GM21515 (cell line): Measurements from ENCODE around the gene CACTIN.
"Not testable (repeated sequence)": the region's sequence is repeated elsewhere in the genome, so short reads cannot be mapped to it uniquely, and the experiment has no call there.

ENCODE experiments used
- ATAC-seq: cut with Tn5 transposase; IDR thresholded peaks from one replicate; pipeline ENCODE4 v1.9.1; 2021; ENCODE audit not compliant: unreplicated experiment

Gene CACTIN

GRCh38 chr19:3628766-3629165 lies 2.2 kb upstream of the CACTIN start:
- not testable (repeated sequence) for ATAC-seq

GRCh38 chr19:3627351-3627723 lies 747 bp upstream of the CACTIN start:
- no peak for ATAC-seq

- ATAC-seq, result peak; percentile 6
These were observed 556 bp downstream of the CACTIN start for GRCh38 chr19:3625996-3626472.

- ATAC-seq, result no peak
These were observed 2.9 kb downstream of the CACTIN start for GRCh38 chr19:3623716-3624115.

DNA sequence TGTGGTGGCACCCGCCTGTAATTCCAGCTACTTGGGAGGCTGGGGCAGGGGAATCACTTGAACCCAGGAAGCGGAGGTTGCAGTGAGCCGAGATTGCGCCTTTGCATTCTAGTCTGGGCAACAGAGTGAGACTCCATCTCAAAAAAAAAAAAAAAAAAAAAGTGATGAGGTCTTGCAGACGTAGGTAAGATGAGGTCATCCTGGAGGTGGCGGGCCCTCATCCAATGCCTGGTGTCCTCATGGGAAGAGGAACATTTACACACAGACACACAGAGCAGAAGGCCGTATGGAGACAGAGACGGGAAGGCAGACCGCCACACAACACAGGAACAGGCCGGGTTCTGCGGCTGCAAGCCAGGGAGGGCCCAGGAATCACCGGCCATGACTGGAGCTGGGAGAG lies 4.4 kb downstream of the CACTIN start:
- ATAC-seq, result no peak

- no peak for ATAC-seq
These were observed 4.9 kb downstream of the CACTIN start for GRCh38 chr19:3621689-3622088.

DNA sequence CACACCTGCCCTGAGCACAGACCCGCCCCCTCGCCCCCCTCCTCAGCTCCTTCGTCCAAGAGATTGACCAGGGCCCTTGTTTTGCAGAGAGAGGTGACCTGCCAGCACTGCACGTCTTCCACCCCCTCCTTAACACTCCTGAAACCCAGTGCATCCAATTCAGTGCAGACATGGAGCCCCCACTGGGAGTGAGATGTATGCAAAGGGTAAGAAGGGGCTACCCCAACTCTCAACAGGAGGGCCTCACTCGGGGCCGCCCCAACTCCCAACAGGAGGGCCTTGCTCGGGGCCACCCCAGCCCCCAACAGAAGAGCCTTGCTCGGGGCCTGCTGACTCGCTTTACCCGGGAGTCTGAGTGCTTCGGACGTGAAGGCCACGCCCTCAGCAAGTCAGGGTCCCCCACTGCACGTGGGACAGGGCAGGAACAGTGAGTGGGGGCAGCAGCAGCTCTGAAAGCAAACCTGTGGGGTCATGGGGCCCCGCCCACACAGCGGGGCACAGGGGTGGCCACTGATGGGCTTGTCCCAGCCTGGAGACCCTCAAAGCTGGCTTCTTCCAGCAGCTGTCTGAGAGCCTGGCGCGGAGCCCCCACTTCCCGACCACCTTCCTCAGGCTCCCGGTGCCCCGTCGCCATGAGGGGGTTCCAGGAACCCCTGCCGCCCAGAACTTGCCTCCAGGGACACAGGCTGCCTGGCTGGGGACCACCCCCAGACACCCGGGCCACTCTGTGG lies 5.6 kb downstream of the CACTIN start:
- no peak for ATAC-seq

DNA sequence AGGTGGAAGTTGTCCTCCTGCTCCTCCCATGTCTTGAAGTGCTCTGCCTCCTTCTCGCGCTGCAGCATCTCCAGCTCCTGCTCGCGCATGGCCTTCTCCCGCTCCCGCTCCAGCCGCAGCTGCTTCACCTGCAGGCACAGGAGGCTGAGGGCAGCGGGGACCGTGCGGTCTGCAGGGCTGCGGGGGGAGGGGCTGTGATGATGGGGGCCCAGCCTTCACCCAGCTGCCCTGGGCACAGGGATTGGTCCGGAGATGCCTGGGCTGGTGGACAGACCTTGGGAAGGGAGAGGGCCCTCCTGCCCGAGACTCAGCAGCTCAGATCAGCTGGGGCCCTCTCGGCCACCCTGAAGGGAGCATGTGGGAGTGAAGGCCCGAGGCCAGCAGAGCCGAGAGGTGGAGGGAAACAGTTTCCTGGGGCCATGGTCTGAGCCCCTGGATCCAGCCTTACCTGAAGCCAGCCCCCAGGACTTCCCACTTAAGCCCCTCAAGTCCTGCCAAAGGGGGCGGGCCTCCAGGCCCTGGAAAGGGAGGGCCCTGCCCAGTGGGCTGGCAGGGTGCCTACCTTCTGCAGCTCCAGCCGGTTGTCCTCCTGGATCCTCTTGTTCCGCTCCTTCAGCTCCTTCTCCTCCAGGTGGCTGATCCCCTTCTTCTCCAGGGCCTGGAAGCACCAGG lies 6.3 kb downstream of the CACTIN start:
- ATAC-seq, result no peak

DNA sequence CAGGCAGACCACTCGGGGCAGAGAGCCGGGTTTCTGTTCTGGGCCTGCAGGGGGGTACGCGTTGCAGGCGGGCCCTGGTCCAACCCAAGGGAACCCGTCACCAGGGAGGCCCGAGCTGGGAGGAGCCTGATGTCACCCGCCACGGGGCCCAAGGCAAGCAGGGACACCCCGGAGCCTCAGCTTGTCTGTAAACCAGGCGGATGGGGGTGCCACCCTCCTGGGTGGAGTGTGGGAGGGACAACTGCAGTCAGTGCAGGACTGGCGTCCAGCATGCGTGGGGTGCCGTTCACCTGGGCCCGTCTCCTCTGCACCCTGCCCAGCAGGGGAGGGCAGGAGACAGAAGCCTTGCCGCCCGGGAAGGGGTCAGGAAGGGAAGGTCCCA lies 7.0 kb downstream of the CACTIN start:
- no peak for ATAC-seq

DNA sequence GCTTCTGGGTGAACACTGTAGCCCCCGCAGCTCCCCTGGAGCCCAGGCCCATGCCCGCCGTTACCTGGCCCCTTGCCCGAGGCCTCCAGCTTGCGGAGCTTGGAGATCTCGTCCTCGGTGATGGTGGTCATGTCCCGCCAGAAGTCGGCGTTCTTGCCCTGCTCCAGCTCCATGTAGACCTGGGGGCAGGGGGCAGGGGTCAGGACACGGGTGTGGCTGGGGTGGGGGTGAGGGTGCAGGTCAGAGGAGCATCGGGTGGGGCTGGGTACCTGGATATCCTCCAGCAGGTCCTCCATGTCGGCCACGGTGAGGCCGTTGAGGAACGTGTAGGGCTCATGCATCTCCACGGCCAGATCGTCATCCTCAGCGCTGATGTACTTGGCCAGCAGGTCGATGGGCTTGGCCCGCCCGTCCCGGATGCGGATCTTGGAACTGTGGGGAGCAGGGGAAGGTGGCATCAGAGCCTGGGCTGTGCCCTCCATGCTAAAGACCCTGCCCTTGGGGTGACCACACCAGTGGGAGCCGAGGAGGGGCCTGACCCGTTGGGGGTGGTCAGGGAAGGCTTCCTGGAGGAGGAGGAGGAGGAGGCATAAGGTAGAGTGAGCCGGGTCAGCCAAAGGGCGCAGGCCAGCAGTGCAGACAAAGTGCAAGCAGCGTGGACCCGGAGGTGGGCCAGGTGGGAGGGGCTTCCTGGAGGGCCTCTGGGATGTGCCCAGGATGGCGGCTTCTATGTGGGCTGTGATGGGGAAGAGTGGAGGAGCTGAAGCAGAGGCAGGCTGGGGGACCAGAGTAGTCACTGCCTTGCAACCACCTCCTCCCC lies 7.6 kb downstream of the CACTIN start:
- ATAC-seq, result no peak

DNA sequence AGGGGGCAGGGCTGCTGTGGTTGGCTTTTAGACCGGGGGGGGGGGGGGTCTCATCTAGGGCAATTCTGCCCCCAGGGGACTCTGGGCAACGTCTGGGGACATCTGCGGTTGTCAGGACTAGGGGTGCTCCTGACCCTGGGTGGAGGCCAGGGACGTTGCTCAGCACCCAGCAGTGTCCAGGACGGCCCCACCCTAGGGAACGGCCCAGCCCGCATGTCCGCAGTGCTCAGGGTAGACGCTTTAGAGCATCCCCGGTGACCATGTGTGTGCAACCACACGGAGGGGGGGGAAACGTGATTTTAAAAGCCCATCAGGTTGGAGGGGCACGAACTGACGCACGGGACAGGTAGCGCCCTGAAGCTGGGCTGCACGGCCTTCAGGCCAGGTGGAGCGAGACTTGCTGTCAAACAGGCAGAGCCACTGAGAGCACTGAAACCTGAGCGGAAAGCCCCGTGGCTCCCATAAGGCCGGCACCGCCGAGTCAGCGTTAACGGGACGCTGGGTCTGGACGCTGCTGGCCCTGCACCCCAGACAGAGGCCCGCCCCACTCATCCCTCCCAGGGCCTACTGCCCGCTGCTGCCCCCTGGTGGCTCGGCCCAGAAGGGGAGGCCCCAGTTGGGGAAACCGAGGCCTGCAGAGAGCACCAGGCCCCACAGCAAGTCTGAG lies 8.3 kb downstream of the CACTIN start:
- ATAC-seq, result no peak

DNA sequence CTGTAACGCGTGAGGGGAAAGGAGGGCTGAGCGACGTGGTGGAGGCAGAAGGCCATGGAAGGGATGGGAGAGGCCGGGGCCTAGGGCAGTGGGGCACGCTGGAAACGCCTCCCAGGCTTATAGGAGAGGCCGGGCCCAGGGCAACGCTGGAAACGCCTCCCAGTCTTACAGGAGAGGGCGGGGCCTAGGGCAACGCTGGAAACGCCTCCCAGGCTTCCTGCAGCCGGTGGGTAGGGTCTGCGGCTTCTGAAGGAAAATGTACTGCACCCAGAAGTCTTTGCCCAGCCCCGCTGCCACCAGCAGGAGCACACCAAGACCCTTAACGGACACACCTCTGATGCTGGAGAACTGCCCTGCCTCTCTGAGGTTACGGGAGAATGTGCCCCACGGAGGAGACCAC lies 9.1 kb downstream of the CACTIN start:
- ATAC-seq, result no peak

GRCh38 chr19:3615524-3616135 lies 11.0 kb downstream of the CACTIN start:
- no peak for ATAC-seq

DNA sequence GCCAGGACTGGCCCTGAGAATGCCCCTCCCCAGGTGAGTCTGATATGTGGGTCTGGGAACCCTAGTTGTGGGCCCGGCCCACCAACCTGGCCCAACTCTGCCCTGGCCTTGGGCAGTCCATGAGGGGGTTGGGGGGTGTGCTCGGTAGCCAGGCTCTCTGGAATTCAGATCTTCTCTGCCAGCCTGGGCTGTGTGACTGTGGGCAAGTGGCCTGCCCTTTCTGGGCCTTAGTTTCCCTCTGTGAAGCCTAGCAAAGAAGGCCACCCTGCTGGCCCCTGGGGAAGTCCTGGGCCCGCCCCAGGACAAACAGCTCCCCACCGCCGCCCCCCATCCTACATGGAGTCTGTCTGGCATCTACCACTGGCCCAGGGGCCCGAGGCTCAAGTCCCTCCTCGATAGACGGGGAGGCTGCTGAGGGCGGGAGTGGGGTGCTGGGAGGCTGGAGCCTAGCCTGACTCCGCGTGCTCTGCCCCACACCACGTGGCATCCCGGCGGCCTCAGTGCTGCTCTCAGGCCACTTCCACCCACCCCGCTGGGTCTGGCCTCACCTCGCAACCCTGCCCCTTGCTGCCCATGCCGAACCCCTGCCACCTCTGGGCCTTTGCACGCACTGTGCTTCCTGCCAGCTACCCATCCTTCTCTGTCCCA lies 11.6 kb downstream of the CACTIN start:
- no peak for ATAC-seq

DNA sequence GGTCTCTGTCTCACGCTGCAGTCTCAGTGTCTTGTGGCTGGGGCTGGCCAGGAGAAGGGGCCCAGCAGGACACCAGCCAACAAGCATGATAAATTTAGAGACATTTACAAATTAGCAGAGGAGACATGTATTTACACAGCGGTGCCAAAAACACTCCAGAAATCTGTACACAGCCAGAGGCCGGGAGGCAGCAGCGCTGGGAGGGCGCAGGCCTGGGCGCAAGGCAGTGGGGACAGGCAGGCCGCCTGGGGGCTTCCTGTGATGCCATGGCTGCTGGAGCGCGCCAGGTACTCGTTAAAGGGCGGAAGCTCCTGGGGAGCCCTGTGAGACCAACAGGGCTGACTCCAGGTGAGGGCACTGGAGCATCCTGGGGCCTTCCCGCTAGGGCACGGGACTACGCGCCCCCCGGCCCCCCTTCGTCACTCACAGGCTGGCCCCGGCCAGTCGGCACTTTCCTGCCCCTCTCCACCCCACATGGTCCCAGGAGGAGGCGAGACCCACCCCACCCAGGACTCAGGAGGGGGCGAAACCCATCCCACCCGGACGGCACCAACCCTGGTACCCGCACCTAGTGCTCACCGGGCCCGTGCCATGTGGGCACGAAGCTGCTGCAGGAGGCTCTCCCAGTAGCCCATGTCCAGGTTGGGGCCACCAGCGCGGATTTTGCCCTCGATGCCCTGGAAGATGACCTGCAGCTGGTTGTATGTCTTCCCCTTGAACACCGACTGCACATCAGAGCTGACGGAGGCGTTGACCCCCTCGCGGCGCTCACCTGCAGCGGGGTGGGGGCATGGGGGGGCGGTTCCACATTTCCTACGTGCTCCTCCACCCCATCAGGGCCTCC lies 12.6 kb downstream of the CACTIN start:
- ATAC-seq, result no peak

DNA sequence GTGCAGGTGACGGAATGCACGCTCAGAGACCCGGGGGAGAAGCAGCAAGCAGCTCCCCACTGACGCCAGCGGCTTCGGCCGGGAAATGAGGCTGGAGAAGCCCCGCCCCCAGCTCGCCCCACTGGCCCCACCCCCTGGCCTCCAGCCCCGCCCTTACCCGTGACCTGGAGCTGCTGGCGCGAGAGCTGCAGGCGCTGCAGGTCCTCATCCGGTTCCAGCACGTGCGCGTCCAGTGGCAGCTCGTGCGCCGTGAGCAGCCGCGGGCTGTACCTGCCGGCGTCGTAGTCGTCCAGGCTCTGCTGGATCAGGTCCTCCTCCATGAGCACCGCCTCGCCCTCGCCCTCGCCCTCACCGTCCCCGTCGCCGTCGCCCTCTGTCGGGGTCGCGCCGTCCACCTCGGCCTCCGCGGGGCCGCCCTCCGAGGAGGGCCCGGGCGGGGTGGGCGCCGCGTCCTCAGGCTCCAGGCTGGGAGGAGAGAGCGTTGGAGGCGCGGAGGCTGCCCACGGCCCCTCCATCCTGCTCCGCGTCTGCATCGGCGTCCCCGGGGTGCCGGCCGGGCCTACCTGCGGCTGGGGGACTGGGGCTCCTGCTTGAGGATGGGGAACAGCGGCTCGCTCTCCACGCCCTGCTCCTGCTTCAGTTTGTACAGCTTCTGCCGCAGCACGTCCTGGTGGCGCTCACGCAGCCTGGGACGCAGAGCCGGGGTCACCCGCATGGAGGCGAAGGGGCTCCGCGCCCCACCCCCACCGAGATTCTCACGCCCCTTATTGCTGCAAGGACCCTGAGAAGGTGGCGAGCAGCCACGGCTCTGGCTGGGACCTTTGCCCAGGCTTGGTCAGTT lies 13.5 kb downstream of the CACTIN start:
- ATAC-seq, result no peak

DNA sequence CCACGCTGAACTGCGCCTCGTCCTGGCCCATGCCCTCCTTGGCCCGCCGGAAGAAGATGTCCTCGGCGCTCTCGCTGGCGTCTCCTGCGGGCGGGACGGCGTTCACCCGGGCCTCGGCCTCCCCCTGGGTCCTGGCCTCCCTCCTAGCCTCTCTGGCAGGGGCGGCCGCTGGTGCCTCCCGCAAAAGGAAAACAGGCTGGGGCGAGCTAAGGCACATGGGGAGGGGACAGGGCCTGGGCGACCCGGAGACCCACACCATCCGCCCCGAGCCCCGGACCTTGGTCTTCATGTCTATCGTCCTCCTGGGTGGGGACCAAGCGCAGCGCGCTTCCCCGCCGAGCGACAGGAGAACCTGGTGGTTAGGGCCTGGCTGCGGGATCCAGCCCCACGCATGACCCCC lies 14.3 kb downstream of the CACTIN start:
- ATAC-seq, result no peak

- no peak for ATAC-seq
These were observed 14.7 kb downstream of the CACTIN start for GRCh38 chr19:3611841-3612240.
